ENCODE results near the gene PCARE.

The PCARE gene

DNA sequence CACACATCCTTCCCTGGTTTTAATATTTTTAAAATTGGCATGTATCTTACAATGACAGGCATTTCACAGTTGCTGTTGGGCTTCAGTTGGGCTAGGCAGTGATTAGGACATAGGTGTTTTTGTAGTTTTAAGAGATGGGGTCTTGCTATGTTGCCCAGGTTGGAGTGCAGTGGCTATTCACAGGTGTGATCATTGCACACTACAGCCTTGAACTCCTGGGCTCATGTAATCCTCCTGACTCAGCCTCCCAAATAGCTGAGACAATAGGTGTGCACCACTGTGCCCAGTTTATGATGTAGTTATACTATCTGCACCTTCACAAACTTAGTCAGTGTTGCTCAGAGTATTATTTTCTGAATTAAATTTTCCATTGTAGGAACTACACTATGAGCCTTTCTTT is 43.3 kb downstream of the PCARE start:
- no peak for DNase-seq (ENCODE audit: low read depth)
- no peaks in the 10 kb centered on the region for H3K36me3 ChIP-seq (ENCODE audit: control insufficient read depth, insufficient read depth, low read length, severe bottlenecking)
- peaks cover 36% of the 10 kb centered on the region for H3K27me3 ChIP-seq (replicated peaks; ENCODE audit: control insufficient read depth, insufficient read depth, low read length)
- no peaks in the 10 kb centered on the region for H3K4me1 ChIP-seq (ENCODE audit: control insufficient read depth, insufficient read depth, low read length)
- no peak overlapping the region for H3K9ac ChIP-seq (ENCODE audit: low read length)
- H3K4me3 ChIP-seq (ENCODE audit: low read length), result no peak overlapping the region
- no peaks in the 10 kb centered on the region for H3K9me3 ChIP-seq (ENCODE audit: control insufficient read depth, low read length)

DNA sequence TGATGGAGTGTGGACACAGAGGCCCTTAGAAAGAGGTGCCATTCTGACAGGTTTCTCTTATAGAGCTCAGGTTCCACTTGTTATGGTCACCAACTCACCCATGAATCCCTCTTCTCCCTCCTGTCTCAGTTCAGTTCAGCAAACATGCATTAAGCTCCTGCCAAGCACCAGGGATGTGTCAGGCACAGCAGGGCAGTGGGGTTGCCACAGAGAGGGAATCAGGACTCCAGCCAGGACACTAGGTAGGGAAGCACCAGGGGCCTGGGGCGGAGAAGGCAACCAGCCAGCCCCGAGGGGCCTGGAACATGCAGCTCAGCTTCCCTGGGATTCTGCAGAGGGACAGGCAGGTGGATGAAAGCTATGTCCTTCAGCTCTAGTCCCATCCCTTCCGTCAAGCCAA is 48.6 kb downstream of the PCARE start:
- Histone ChIP-seq H3K4me1 (ENCODE audit: control insufficient read depth, insufficient read depth, low read length) (no peaks in the 10 kb centered on the region), H3K9ac (ENCODE audit: low read length) (no peak overlapping the region), H3K27me3 (replicated peaks; ENCODE audit: control insufficient read depth, insufficient read depth, low read length) (peaks cover 55% of the 10 kb centered on the region), H3K36me3 (ENCODE audit: control insufficient read depth, insufficient read depth, low read length, severe bottlenecking) (no peaks in the 10 kb centered on the region), H3K9me3 (ENCODE audit: control insufficient read depth, low read length) (no peaks in the 10 kb centered on the region), H3K4me3 (ENCODE audit: low read length) (no peak overlapping the region)
- no peak for DNase-seq (ENCODE audit: low read depth)

DNA sequence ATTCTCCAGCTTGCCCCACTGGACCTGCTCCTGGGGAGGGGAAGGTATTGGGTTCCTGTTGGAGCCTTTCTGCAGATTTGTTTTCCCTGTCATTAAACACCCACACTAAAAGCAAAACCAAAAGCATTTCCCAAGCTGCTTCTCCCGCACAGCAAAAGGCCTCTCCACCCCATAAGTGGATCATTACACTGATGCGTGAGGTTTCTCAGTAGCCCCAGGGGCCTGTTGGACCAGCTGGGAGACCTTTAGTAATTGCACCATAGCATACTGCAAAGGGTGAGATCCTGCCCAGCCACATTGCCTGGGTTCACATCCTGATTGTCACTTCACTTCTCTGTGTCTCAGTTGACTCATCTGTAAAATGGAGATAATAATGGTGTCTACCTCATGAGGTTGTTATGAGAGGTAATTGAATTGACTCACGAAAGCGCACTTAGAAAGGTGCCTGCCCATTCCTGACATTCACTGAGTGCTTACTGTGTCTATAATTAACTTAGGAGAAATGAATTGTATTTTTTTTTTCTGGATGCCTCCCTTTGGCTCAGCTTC is 49.4 kb downstream of the PCARE start:
- H3K9me3 ChIP-seq (ENCODE audit: control insufficient read depth, low read length), result no peaks in the 10 kb centered on the region
- H3K27me3 ChIP-seq (replicated peaks; ENCODE audit: control insufficient read depth, insufficient read depth, low read length), result peaks cover 52% of the 10 kb centered on the region
- no peaks in the 10 kb centered on the region for H3K36me3 ChIP-seq (ENCODE audit: control insufficient read depth, insufficient read depth, low read length, severe bottlenecking)
- DNase-seq (ENCODE audit: low read depth), result no peak
- H3K4me3 ChIP-seq (ENCODE audit: low read length), result no peak overlapping the region
- H3K4me1 ChIP-seq (ENCODE audit: control insufficient read depth, insufficient read depth, low read length), result no peaks in the 10 kb centered on the region
- H3K9ac ChIP-seq (ENCODE audit: low read length), result no peak overlapping the region

DNA sequence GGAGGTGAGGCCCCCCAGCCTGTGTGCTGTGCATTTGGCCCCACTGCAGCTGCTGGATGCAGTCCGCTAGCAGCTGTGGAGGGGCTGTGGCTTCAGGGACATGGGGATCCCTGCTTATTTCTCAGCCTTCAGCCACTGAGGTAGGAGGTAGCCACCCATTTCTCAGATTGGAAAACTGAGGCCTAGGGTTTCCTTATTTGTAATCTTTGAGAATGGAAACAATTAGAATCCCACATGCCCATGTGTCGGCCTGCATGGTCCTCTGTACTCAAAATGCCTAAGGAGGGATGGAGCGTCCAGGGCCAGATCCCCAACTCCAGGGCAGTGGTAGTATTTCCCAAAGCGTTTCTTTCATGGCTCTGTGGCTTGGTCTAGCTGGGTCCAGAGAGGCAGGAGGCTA is 51.1 kb downstream of the PCARE start:
- Histone ChIP-seq H3K4me1 (ENCODE audit: control insufficient read depth, insufficient read depth, low read length) (no peaks in the 10 kb centered on the region), H3K9ac (ENCODE audit: low read length) (no peak overlapping the region), H3K9me3 (ENCODE audit: control insufficient read depth, low read length) (no peaks in the 10 kb centered on the region), H3K4me3 (ENCODE audit: low read length) (no peak overlapping the region), H3K27me3 (replicated peaks; ENCODE audit: control insufficient read depth, insufficient read depth, low read length) (peaks cover 57% of the 10 kb centered on the region), H3K36me3 (ENCODE audit: control insufficient read depth, insufficient read depth, low read length, severe bottlenecking) (no peaks in the 10 kb centered on the region)
- no peak for DNase-seq (ENCODE audit: low read depth)

DNA sequence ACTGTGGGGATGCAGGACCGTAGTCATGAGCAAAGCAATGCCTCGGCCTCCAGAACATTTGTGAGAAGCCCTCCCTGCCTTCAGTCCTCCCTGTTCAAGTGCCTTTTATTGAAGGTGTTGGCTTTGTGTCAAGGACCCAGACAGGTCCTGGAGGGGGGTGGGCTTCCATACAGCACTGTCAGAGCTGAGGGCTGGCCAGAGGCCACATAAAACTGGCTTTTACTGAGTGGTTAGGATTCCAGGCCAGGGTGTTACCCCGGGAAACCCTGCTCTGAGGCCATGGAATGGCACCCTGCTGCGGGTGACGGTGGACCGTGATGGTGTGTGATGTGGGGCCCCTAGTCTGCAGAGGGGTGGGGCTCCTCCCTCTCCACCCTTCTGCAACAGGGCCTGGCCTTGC is 51.6 kb downstream of the PCARE start:
- DNase-seq (ENCODE audit: low read depth), result no peak

DNA sequence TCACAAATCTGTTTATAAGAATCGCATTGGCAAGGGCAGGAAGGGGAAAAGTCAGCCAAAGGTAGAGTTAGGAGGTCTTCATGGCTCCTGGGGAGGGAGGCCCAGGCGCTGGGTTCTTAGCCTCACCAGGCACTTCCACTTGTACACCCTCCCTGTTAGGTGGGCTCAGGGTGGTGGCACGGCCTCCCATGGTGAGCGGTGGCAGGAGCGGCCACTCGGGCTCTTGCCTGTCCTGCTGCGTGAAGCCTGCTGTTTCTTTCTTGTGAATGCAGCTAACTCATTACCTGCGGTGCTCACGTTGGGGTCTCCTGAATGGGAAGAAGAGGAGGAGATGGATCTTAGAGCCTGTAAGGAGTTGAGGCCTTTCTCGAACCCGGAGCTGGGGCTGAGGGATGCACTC is 52.4 kb downstream of the PCARE start:
- DNase-seq (ENCODE audit: low read depth), result no peak
- Histone ChIP-seq H3K4me3 (ENCODE audit: low read length) (no peak overlapping the region), H3K9me3 (ENCODE audit: control insufficient read depth, low read length) (no peaks in the 10 kb centered on the region), H3K36me3 (ENCODE audit: control insufficient read depth, insufficient read depth, low read length, severe bottlenecking) (no peaks in the 10 kb centered on the region), H3K4me1 (ENCODE audit: control insufficient read depth, insufficient read depth, low read length) (peaks cover under 1% of the 10 kb centered on the region), H3K9ac (ENCODE audit: low read length) (no peak overlapping the region), H3K27me3 (replicated peaks; ENCODE audit: control insufficient read depth, insufficient read depth, low read length) (peaks cover 46% of the 10 kb centered on the region)

More for the DNA sequence above, 51.6 kb downstream of the PCARE start:
- Histone ChIP-seq H3K9me3 (ENCODE audit: control insufficient read depth, low read length) (no peaks in the 10 kb centered on the region), H3K9ac (ENCODE audit: low read length) (no peak overlapping the region), H3K27me3 (replicated peaks; ENCODE audit: control insufficient read depth, insufficient read depth, low read length) (peaks cover 52% of the 10 kb centered on the region), H3K36me3 (ENCODE audit: control insufficient read depth, insufficient read depth, low read length, severe bottlenecking) (no peaks in the 10 kb centered on the region), H3K4me3 (ENCODE audit: low read length) (no peak overlapping the region), H3K4me1 (ENCODE audit: control insufficient read depth, insufficient read depth, low read length) (no peaks in the 10 kb centered on the region)

DNA sequence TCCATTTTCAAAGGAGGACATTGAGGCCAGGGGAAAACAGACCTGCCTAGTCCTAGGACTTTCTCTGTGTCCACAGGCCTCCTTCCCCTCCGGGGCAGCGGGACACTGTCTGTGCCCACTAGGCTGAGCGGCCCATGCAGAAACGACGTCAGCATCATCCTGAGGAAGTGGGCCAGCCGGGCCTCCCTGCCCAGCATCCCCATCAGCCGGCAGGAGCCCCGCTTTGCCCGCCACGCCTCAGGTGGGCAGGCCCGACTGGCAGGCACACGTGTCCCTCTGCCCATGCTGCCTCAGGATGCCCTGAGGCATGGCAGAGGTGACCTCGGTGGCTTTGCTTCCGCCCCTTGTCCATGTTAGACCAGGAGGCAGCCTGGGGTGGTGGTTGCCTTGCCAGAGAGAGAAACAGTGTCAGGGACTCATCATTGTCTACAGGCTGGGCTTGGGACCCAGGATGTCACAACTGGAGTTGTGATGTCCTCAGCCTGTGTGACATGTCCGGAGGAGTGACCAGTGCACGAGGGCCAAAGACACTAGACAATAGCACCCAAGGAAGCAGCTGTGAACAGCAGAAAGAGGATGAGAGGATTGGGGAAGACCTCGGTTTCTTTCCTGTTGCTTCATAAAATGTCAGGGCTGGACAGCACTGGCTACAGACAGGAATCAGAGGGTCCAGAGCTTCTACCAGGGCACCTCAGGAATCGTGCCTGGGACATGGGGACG is 56.4 kb downstream of the PCARE start:
- H3K27me3 ChIP-seq (replicated peaks; ENCODE audit: control insufficient read depth, insufficient read depth, low read length), result peaks cover 36% of the 10 kb centered on the region
- H3K9me3 ChIP-seq (ENCODE audit: control insufficient read depth, low read length), result no peaks in the 10 kb centered on the region
- no peaks in the 10 kb centered on the region for H3K36me3 ChIP-seq (ENCODE audit: control insufficient read depth, insufficient read depth, low read length, severe bottlenecking)
- DNase-seq (ENCODE audit: low read depth), result no peak
- no peak overlapping the region for H3K4me3 ChIP-seq (ENCODE audit: low read length)
- peaks cover 5% of the 10 kb centered on the region for H3K4me1 ChIP-seq (ENCODE audit: control insufficient read depth, insufficient read depth, low read length)
- H3K9ac ChIP-seq (ENCODE audit: low read length), result no peak overlapping the region

DNA sequence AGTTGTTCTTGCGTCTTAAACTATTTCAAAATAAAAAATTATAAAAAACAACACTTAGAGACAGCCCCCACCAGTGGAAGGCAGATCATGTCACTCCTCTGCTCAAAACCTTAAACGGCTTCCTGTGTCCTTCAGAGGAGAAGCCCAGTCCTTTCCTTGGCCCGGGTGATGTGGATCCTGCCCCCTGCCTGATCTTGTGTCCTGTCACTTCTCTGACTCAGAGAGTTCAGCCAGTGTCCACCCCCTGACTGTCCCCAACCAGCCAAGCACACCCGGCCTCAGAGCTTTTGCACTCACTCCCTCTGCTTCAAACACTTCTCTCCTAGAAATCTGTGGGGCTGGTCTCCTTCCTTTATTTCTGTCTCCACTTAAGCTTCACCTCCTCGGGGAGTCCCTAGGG is 57.8 kb downstream of the PCARE start:
- H3K9ac ChIP-seq (ENCODE audit: low read length), result no peak overlapping the region
- H3K9me3 ChIP-seq (ENCODE audit: control insufficient read depth, low read length), result no peaks in the 10 kb centered on the region
- H3K4me3 ChIP-seq (ENCODE audit: low read length), result no peak overlapping the region
- H3K36me3 ChIP-seq (ENCODE audit: control insufficient read depth, insufficient read depth, low read length, severe bottlenecking), result no peaks in the 10 kb centered on the region
- H3K4me1 ChIP-seq (ENCODE audit: control insufficient read depth, insufficient read depth, low read length), result peaks cover 16% of the 10 kb centered on the region
- H3K27me3 ChIP-seq (replicated peaks; ENCODE audit: control insufficient read depth, insufficient read depth, low read length), result peaks cover 26% of the 10 kb centered on the region
- DNase-seq (ENCODE audit: low read depth), result no peak

DNA sequence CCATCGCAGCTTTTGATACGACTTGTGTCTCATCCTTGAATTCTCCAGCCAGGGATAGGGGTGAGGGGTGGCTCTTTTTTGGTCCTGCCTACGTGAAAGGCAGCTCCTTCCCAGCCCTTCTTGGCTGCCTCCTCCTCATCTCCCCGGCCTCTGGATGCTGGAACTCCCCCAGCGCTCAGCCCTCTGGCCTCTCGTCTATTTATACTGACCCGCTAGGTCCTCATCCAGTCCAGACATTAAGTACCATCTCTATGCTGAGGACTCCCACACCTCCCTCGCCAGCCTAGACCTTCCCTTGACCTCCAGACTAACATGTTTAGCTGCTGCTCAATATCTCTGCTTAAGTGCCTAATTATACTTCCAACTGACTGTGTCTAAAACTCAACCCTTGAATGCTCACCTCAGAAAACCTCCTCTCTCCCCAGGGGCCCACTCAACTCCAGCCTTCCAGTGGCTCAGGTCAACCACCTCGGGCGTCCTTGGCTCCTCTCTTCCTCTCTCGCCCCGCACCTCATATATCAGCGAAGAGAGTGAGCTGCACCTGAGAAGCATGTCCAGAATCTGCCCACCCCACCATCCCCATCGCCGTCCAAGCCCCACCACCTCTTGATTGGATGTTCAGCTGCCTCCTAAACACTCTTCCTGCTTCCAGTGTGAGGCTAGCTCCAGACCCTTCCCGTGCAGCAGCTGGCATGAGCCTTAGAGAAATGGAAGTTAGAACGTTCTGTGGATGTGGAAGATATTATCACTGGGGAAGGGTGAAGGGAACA is 58.4 kb downstream of the PCARE start:
- H3K4me3 ChIP-seq (ENCODE audit: low read length), result no peak overlapping the region
- H3K36me3 ChIP-seq (ENCODE audit: control insufficient read depth, insufficient read depth, low read length, severe bottlenecking), result no peaks in the 10 kb centered on the region
- H3K9ac ChIP-seq (ENCODE audit: low read length), result no peak overlapping the region
- H3K4me1 ChIP-seq (ENCODE audit: control insufficient read depth, insufficient read depth, low read length), result peaks cover 23% of the 10 kb centered on the region
- DNase-seq (ENCODE audit: low read depth), result no peak
- no peaks in the 10 kb centered on the region for H3K9me3 ChIP-seq (ENCODE audit: control insufficient read depth, low read length)
- H3K27me3 ChIP-seq (replicated peaks; ENCODE audit: control insufficient read depth, insufficient read depth, low read length), result peaks cover 29% of the 10 kb centered on the region

DNA sequence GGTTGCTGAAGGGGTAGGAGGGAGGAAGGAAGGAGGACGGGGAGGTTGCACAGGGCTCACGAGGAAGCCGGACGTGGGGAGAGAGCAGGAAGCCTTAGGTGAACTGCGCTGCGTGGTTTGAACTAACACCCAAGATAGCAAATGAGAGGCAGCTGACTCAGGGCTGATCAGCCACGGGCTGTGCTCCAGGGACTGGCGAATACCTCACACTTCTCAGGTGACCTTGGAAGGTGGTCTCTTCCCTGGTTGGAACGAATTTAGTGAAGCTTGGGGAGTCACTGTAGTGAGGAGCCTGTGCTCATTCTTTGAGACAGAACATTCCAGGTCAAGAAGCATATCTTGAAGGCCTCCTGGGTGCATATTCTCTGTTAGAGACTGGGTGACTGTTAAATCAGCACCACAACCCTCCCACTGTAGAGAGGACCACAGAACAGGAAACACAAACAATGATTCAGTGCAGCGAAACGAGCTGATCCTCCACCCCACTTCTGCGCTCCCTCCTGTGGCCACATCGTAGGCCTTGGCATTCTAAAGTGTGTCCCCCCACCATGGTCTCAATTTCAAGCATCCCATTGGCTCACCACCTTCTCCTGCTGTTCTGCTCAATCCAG is 59.4 kb downstream of the PCARE start:
- Histone ChIP-seq H3K9me3 (ENCODE audit: control insufficient read depth, low read length) (no peaks in the 10 kb centered on the region), H3K4me1 (ENCODE audit: control insufficient read depth, insufficient read depth, low read length) (peaks cover 25% of the 10 kb centered on the region), H3K27me3 (replicated peaks; ENCODE audit: control insufficient read depth, insufficient read depth, low read length) (peaks cover 26% of the 10 kb centered on the region), H3K4me3 (ENCODE audit: low read length) (no peak overlapping the region), H3K9ac (ENCODE audit: low read length) (no peak overlapping the region), H3K36me3 (ENCODE audit: control insufficient read depth, insufficient read depth, low read length, severe bottlenecking) (no peaks in the 10 kb centered on the region)
- peak; percentile 23 for DNase-seq (ENCODE audit: low read depth)

DNA sequence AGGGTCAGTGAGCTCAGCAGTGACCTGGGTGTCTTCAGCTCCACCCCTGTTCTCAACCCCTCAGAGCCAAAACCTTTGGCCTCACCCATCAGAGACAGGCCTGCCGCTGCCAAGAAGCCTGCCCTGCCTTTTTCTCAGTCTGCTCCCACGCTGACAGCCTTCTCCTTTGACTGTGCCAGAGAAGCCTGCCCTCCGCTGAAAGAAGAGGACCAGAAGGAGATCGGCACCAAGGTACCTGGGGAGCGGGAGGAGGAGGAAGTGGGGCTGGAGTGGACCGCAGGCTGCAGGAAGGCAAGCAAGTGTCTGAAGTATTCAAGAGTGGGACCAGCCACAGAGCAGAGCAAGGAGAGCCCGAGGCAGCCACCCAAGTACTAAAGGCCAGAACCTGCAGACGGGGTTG is 60.0 kb downstream of the PCARE start:
- Histone ChIP-seq H3K4me3 (ENCODE audit: low read length) (no peak overlapping the region), H3K36me3 (ENCODE audit: control insufficient read depth, insufficient read depth, low read length, severe bottlenecking) (no peaks in the 10 kb centered on the region), H3K9ac (ENCODE audit: low read length) (no peak overlapping the region), H3K9me3 (ENCODE audit: control insufficient read depth, low read length) (no peaks in the 10 kb centered on the region), H3K27me3 (replicated peaks; ENCODE audit: control insufficient read depth, insufficient read depth, low read length) (peaks cover 20% of the 10 kb centered on the region), H3K4me1 (ENCODE audit: control insufficient read depth, insufficient read depth, low read length) (peaks cover 25% of the 10 kb centered on the region)
- DNase-seq (ENCODE audit: low read depth), result no peak
